Large intestine (tissue), 12 donors: ENCODE measurements around the gene AMY2B. TPM values are rescaled to one million over a fixed set of nuclear protein-coding genes. Genes with fewer than 3 reads are reported as not detected.
"Not testable (repeated sequence)": the region's sequence is repeated elsewhere in the genome, so short reads cannot be mapped to it uniquely, and the experiment has no call there.

Experiments
- DNase-seq, 2 donors: peaks; one replicate each; pipeline versions ENCODE4 v3.0.0 to v3.0.0-alpha.2; 2013
- H3K27ac ChIP-seq: one replicate; pipeline ENCODE4 v1.5.1; 2013; ENCODE audit warnings: low read length
- H3K27me3 ChIP-seq: 2 replicates; pipeline ENCODE4 v1.6.1; 2013; ENCODE audit warnings: low read length; ENCODE audit not compliant: control insufficient read depth, insufficient read depth
- H3K36me3 ChIP-seq: 2 replicates; pipeline ENCODE4 v1.6.1; 2013; ENCODE audit warnings: low read length; ENCODE audit not compliant: control insufficient read depth, insufficient read depth
- H3K4me1 ChIP-seq: one replicate; pipeline ENCODE4 v1.6.1; 2013; ENCODE audit warnings: low read length; ENCODE audit not compliant: control insufficient read depth, insufficient read depth
- H3K4me3 ChIP-seq: one replicate; pipeline ENCODE4 v1.5.1; 2013; ENCODE audit warnings: low read length
- H3K9me3 ChIP-seq: one replicate; pipeline ENCODE4 v1.6.1; 2013; ENCODE audit warnings: mild to moderate bottlenecking, low read depth, low read length, moderate library complexity; ENCODE audit not compliant: control insufficient read depth
- WGBS: methylation state at CpG from one replicate; pipeline ENCODE4 v1.1.5; 2013; ENCODE audit warnings: low lambda C conversion rate; ENCODE audit not compliant: insufficient coverage; 5-methylcytosine and 5-hydroxymethylcytosine counted together
- long read RNA-seq, 11 donors: transcript quantifications; one replicate each; lab custom pipeline, GENCODE V29; 2026
- polyA plus RNA-seq: library from polyadenylated mRNA; unstranded; fragments of 120-200 nt; gene quantifications from one replicate; pipeline ENCODE4 v1.2.1, GENCODE V29; 2013

AMY2B gene
- 32.3 TPM for polyA plus RNA-seq
- long read RNA-seq, donor 1, partial matches to known transcripts: 0 of 1 reads
- long read RNA-seq, donor 1, other reads (novel, unspliced or antisense): 0 of 1 reads
- long read RNA-seq, donor 2, partial matches to known transcripts: 14 of 15 reads
- long read RNA-seq, donor 2, other reads (novel, unspliced or antisense): 0 of 15 reads
- long read RNA-seq, donor 3: 0 reads
- long read RNA-seq, donor 4: 0 reads
- long read RNA-seq, donor 5, full-length matches to known transcripts: 1 of 1 reads
- long read RNA-seq, donor 5, partial matches to known transcripts: 0 of 1 reads
- long read RNA-seq, donor 5, other reads (novel, unspliced or antisense): 0 of 1 reads
- long read RNA-seq, donor 6, partial matches to known transcripts: 0 of 1 reads
- long read RNA-seq, donor 6, other reads (novel, unspliced or antisense): 0 of 1 reads
- long read RNA-seq, donor 7: 0 reads
- long read RNA-seq, donor 8, partial matches to known transcripts: 0 of 3 reads
- long read RNA-seq, donor 8, other reads (novel, unspliced or antisense): 0 of 3 reads
- long read RNA-seq, donor 9, partial matches to known transcripts: 0 of 1 reads
- long read RNA-seq, donor 9, other reads (novel, unspliced or antisense): 0 of 1 reads
- long read RNA-seq, donor 10, partial matches to known transcripts: 0 of 1 reads
- long read RNA-seq, donor 10, other reads (novel, unspliced or antisense): 0 of 1 reads
- long read RNA-seq, donor 11, partial matches to known transcripts: 0 of 1 reads
- long read RNA-seq, donor 11, other reads (novel, unspliced or antisense): 0 of 1 reads

GRCh38 chr1:103571289-103571688, at the start of gene AMY2B:
AMY2B (plus strand) TSS chr1:103571589; CDS start chr1:103571603, 14 bp downstream.
- 73% methylated on average over 1 of the region's 2 CpGs for WGBS
- H3K27ac ChIP-seq, H3K9me3 ChIP-seq, H3K27me3 ChIP-seq, DNase-seq, H3K36me3 ChIP-seq, H3K4me3 ChIP-seq, H3K4me1 ChIP-seq: not testable (repeated sequence)

DNA sequence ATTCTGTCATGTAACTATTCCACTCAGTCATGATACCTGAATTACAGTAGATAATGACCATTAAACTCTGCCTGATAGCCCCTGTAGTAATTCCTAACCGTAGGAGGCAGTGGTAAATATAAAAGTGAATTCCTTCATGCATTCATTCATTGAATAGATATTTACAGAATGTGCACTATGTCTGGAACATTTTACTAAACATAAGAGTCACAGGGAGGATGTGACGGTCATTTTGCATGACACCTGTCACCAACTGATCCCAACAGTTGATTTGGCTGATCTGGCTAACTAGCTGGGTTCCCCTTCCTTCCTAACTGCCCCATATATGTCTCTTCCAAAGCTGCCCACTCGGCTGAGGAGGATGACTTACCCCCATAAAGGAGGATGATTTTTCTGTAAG, 48.0 kb upstream of the AMY2B start:
- H3K36me3 ChIP-seq: no peaks in the 10 kb centered on the region
- peaks cover 21% of the 10 kb centered on the region for H3K4me1 ChIP-seq
- no CpG with 5 or more reads among the region's 3 CpGs for WGBS
- DNase-seq: no peak
- H3K27ac ChIP-seq: no peak overlapping the region
- H3K4me3 ChIP-seq: no peak overlapping the region
- H3K27me3 ChIP-seq: no peaks in the 10 kb centered on the region
- no peaks in the 10 kb centered on the region for H3K9me3 ChIP-seq

- Histone ChIP-seq H3K4me3 (peak overlapping the region; percentile 14), H3K27me3 (no peaks in the 10 kb centered on the region), H3K9me3 (no peaks in the 10 kb centered on the region), H3K36me3 (peaks cover 6% of the 10 kb centered on the region), H3K27ac (no peak overlapping the region), H3K4me1 (peaks cover 21% of the 10 kb centered on the region)
- DNase-seq: peak; percentile 44 to 76
- WGBS: no CpG with 5 or more reads among the region's 34 CpGs
Observed at GRCh38 chr1:103525114-103525606, 46.2 kb upstream of the AMY2B start.

DNA sequence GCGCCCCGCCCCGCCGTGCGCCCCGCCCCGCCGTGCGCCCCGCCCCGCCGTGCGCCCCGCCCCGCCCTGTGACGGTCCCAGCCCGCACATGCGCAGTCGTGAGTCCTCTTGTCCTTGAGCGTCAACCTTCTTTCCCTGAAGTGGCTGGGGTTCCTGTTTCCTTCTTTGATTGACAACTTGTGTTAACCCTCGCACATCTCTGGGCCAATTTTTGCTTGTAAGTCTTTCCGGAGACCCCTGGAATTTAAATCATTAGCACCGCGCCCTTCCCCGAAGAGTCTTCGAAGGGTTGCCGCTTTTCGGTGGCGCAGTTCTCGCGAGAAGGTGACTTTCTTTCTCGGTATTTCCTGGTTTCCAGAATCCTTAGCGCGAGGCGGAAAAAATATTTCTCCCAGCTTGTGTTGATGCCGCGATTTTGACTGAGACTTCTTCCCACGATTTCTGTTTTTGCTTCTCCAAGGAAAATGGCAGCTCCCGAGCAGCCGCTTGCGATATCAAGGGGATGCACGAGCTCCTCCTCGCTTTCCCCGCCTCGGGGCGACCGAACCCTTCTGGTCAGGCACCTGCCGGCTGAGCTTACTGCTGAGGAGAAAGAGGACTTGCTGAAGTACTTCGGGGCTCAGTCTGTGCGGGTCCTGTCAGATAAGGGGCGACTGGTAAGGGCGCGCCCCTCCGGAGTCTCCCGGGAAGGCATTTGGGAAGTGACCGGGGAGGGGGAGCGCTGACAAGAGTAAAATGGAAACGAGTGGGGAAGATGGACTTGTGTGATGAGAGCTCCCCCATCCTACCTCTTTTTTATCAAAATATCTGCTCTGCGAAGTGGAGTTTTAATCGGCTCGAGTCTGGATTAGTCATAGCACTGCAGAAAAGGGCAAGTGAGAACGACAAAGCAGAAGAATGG, 45.5 kb upstream of the AMY2B start, which contains the start of gene RNPC3:
RNPC3 (plus strand) TSS at position 93 of the 901 bp plus-strand sequence; CDS start at position 465, 372 bp downstream.
- no peaks in the 10 kb centered on the region for H3K27me3 ChIP-seq
- WGBS: 0% methylated on average over 1 of the region's 62 CpGs
- peaks cover 9% of the 10 kb centered on the region for H3K36me3 ChIP-seq
- DNase-seq: peak; percentile 84 to 94
- peak within 1 kb of the TSS; percentile 95 for H3K27ac ChIP-seq
- H3K9me3 ChIP-seq: no peaks in the 10 kb centered on the region
- H3K4me1 ChIP-seq: peaks cover 21% of the 10 kb centered on the region
- peak within 1 kb of the TSS; percentile 85 for H3K4me3 ChIP-seq

- WGBS: 17% methylated on average over 1 of the region's 2 CpGs
- Histone ChIP-seq H3K27ac (no peak overlapping the region), H3K9me3 (no peaks in the 10 kb centered on the region), H3K27me3 (no peaks in the 10 kb centered on the region), H3K4me3 (peak overlapping the region; percentile 85), H3K36me3 (peaks cover 9% of the 10 kb centered on the region), H3K4me1 (peaks cover 21% of the 10 kb centered on the region)
- DNase-seq: no peak
Observed at GRCh38 chr1:103527331-103527730, 44.1 kb upstream of the AMY2B start.

DNA sequence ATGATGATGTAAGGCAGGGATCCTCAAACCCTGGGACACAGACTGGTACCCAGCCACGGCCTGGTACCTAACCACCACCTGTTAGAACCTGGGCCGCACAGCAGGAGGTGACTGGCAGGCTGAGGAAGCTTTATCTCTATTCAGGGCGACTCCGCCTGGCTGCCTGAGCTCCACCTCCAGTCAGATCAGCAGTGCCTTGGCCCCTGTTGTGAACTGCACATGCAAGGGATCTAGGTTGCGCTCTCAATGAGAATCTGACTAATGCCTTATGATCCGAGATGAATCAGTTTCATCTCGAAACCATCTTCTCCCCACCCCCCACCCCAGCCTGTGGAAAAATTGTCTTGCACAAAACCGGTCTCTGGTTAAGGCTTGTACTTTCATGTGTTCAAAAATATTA, 41.6 kb upstream of the AMY2B start:
- no peaks in the 10 kb centered on the region for H3K27me3 ChIP-seq
- no peak overlapping the region for H3K27ac ChIP-seq
- no peak for DNase-seq
- H3K4me1 ChIP-seq: peaks cover 9% of the 10 kb centered on the region
- no peaks in the 10 kb centered on the region for H3K9me3 ChIP-seq
- WGBS: no CpG with 5 or more reads among the region's 8 CpGs
- H3K4me3 ChIP-seq: no peak overlapping the region
- H3K36me3 ChIP-seq: peaks cover 9% of the 10 kb centered on the region

GRCh38 chr1:103538226-103538625, 33.2 kb upstream of the AMY2B start:
- no CpG with 5 or more reads among the region's 2 CpGs for WGBS
- Histone ChIP-seq H3K27me3 (no peaks in the 10 kb centered on the region), H3K4me3 (no peak overlapping the region), H3K27ac (no peak overlapping the region), H3K4me1 (no peaks in the 10 kb centered on the region), H3K9me3 (no peaks in the 10 kb centered on the region), H3K36me3 (peaks cover 39% of the 10 kb centered on the region)
- no peak for DNase-seq

DNA sequence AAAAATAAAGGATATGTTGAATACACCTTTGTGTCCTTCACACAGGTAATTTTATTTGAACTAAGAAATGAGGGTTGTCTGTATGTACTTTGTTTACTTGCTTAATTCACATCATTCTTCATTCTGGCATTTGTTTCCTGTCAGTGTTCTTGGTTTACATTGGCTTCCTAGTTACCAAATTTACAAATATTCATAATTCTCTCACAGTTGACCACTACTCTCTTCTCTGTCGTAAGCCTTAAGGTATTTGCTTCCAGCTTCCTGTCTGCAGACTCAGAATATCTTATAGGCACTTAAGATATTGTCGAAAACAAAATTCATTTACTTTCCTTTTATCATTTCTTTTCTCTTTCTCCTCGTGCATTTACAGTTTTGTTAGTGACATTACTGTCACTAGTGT, 30.0 kb upstream of the AMY2B start:
- WGBS: 100% methylated on average over 3 of the region's 3 CpGs

GRCh38 chr1:103546496-103546895, 24.9 kb upstream of the AMY2B start:
- no peak for DNase-seq
- Histone ChIP-seq H3K27ac (no peak overlapping the region), H3K4me3 (no peak overlapping the region), H3K4me1 (no peaks in the 10 kb centered on the region), H3K9me3 (no peaks in the 10 kb centered on the region), H3K36me3 (peaks cover 41% of the 10 kb centered on the region), H3K27me3 (no peaks in the 10 kb centered on the region)
- WGBS: no CpG with 5 or more reads among the region's 1 CpG

More for the DNA sequence above, 30.0 kb upstream of the AMY2B start:
- Histone ChIP-seq H3K4me1 (no peaks in the 10 kb centered on the region), H3K27me3 (no peaks in the 10 kb centered on the region), H3K4me3 (no peak overlapping the region), H3K36me3 (peaks cover 47% of the 10 kb centered on the region), H3K27ac (no peak overlapping the region), H3K9me3 (no peaks in the 10 kb centered on the region)
- no peak for DNase-seq
